Parathyroid adenoma (tissue), 2 donors: ENCODE data around the gene SHISA9.

Experiments
- H2AFZ ChIP-seq: fragments of 300-600 bp; sonication (generic); one replicate; pipeline ENCODE4 v1.7.0; 2017; ENCODE audit warnings: antibody characterized with exemption, mild to moderate bottlenecking
- H3K27ac ChIP-seq: fragments of 300-600 bp; sonication (generic); one replicate; pipeline ENCODE4 v1.7.0; 2017
- H3K27me3 ChIP-seq: fragments of 300-600 bp; sonication (generic); one replicate; pipeline ENCODE4 v1.7.0; 2017; ENCODE audit warnings: low read length; ENCODE audit not compliant: control insufficient read depth, insufficient read depth
- H3K36me3 ChIP-seq: fragments of 300-600 bp; sonication (generic); one replicate; pipeline ENCODE4 v1.7.0; 2017; ENCODE audit warnings: low read length; ENCODE audit not compliant: control insufficient read depth, insufficient read depth
- H3K4me1 ChIP-seq: fragments of 300-600 bp; sonication (generic); one replicate; pipeline ENCODE4 v1.7.0; 2017; ENCODE audit warnings: control low read depth
- H3K4me2 ChIP-seq: fragments of 300-600 bp; sonication (generic); one replicate; pipeline ENCODE4 v1.7.0; 2017; ENCODE audit warnings: low read length
- H3K4me3 ChIP-seq: fragments of 300-600 bp; sonication (generic); one replicate; pipeline ENCODE4 v1.7.0; 2017; ENCODE audit warnings: low read depth, low read length
- H3K79me2 ChIP-seq: fragments of 300-600 bp; sonication (generic); one replicate; pipeline ENCODE4 v1.7.0; 2017; ENCODE audit warnings: control low read depth
- H3K9ac ChIP-seq: fragments of 300-600 bp; sonication (generic); one replicate; pipeline ENCODE4 v1.7.0; 2017; ENCODE audit warnings: mild to moderate bottlenecking
- H3K9me3 ChIP-seq: fragments of 300-600 bp; sonication (generic); one replicate; pipeline ENCODE4 v1.7.0; 2017; ENCODE audit warnings: low read length; ENCODE audit not compliant: control insufficient read depth
- TF ChIP-seq, protein P1 (sequence below): fragments of 300-600 bp; sonication (generic); IDR thresholded peaks from one replicate; pipeline ENCODE4 v1.7.0; 2017; ENCODE audit warnings: antibody characterized with exemption, mild to moderate bottlenecking
- donor health status: primary hyperparathyroidism.

Gene SHISA9

DNA sequence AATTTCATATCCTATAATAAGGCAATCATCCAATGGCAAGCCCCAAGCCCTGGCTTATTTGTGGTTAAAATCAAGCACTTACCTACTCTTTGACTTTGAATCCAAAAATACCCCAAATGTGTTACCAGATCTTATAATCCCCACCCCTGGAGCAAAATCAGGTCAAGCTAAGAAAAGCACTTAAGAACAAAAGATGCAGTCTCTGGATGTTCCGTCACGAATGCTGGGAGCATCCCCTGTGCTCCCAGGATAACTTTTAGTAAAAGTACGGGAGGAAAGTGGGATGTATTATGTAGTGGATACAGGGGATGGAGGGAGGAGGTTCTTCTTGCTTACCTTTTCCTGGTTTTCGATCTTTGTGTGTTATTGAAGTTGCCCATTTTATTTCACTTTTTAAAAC lies 29.5 kb downstream of the SHISA9 start:
- H3K27me3 ChIP-seq, result no peaks in the 10 kb centered on the region

DNA sequence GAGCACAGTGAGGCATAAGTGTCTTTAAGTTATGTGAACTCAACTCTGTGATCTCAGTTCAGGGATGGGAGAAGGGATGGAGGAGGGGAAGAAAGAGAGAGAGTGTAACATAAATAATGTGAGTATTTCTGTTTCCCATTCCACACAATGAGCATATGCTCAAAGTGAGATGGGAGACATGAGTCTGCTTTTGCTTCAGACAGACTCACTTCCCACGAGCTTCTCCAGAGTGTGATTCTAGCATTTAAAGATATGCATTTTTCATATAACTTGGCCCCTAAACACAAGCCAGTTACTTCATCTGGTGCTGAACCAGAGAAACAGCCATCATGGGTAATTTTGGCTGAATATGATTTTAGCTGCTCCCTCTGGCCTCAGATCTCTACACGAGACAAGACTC lies 35.0 kb downstream of the SHISA9 start:
- H3K4me3 ChIP-seq, result no peak overlapping the region
- no peaks in the 10 kb centered on the region for H3K27me3 ChIP-seq
- H3K4me1 ChIP-seq, result no peaks in the 10 kb centered on the region
- H2AFZ ChIP-seq, result no peak overlapping the region
- no peak overlapping the region for H3K9ac ChIP-seq
- TF ChIP-seq, protein P1, sequence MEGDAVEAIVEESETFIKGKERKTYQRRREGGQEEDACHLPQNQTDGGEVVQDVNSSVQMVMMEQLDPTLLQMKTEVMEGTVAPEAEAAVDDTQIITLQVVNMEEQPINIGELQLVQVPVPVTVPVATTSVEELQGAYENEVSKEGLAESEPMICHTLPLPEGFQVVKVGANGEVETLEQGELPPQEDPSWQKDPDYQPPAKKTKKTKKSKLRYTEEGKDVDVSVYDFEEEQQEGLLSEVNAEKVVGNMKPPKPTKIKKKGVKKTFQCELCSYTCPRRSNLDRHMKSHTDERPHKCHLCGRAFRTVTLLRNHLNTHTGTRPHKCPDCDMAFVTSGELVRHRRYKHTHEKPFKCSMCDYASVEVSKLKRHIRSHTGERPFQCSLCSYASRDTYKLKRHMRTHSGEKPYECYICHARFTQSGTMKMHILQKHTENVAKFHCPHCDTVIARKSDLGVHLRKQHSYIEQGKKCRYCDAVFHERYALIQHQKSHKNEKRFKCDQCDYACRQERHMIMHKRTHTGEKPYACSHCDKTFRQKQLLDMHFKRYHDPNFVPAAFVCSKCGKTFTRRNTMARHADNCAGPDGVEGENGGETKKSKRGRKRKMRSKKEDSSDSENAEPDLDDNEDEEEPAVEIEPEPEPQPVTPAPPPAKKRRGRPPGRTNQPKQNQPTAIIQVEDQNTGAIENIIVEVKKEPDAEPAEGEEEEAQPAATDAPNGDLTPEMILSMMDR, result no peak
- no peaks in the 10 kb centered on the region for H3K36me3 ChIP-seq
- H3K9me3 ChIP-seq, result no peaks in the 10 kb centered on the region
- no peak overlapping the region for H3K27ac ChIP-seq
- no peaks in the 10 kb centered on the region for H3K79me2 ChIP-seq
- H3K4me2 ChIP-seq, result no peak overlapping the region

More for the DNA sequence above, 29.5 kb downstream of the SHISA9 start:
- no peak overlapping the region for H2AFZ ChIP-seq
- H3K4me1 ChIP-seq, result no peaks in the 10 kb centered on the region
- H3K27ac ChIP-seq, result no peak overlapping the region
- TF ChIP-seq, protein P1, result no peak
- no peaks in the 10 kb centered on the region for H3K36me3 ChIP-seq
- no peaks in the 10 kb centered on the region for H3K79me2 ChIP-seq
- no peaks in the 10 kb centered on the region for H3K9me3 ChIP-seq
- H3K4me2 ChIP-seq, result no peak overlapping the region
- no peak overlapping the region for H3K9ac ChIP-seq
- no peak overlapping the region for H3K4me3 ChIP-seq

GRCh38 chr16:12941896-12942295 lies 40.5 kb downstream of the SHISA9 start:
- Histone ChIP-seq H3K27me3 (no peaks in the 10 kb centered on the region), H3K79me2 (no peaks in the 10 kb centered on the region), H3K9ac (no peak overlapping the region), H3K4me3 (no peak overlapping the region), H3K27ac (no peak overlapping the region), H3K9me3 (no peaks in the 10 kb centered on the region), H3K4me2 (no peak overlapping the region), H2AFZ (no peak overlapping the region), H3K4me1 (no peaks in the 10 kb centered on the region), H3K36me3 (no peaks in the 10 kb centered on the region)
- TF ChIP-seq, protein P1, result no peak

- TF ChIP-seq, protein P1, result no peak
- no peaks in the 10 kb centered on the region for H3K27me3 ChIP-seq
Measured at GRCh38 chr16:12942861-12943260, 41.5 kb downstream of the SHISA9 start.

GRCh38 chr16:12944300-12944699 lies 42.9 kb downstream of the SHISA9 start:
- Histone ChIP-seq H2AFZ (no peak overlapping the region), H3K9ac (no peak overlapping the region), H3K4me2 (no peak overlapping the region), H3K9me3 (no peaks in the 10 kb centered on the region), H3K27me3 (no peaks in the 10 kb centered on the region), H3K36me3 (no peaks in the 10 kb centered on the region), H3K79me2 (no peaks in the 10 kb centered on the region), H3K4me1 (no peaks in the 10 kb centered on the region), H3K27ac (no peak overlapping the region), H3K4me3 (no peak overlapping the region)
- TF ChIP-seq, protein P1, result no peak

More at GRCh38 chr16:12942861-12943260, 41.5 kb downstream of the SHISA9 start:
- H3K4me2 ChIP-seq, result no peak overlapping the region
- H2AFZ ChIP-seq, result no peak overlapping the region
- H3K36me3 ChIP-seq, result no peaks in the 10 kb centered on the region
- no peak overlapping the region for H3K27ac ChIP-seq
- H3K9ac ChIP-seq, result no peak overlapping the region
- H3K4me3 ChIP-seq, result no peak overlapping the region
- H3K4me1 ChIP-seq, result no peaks in the 10 kb centered on the region
- no peaks in the 10 kb centered on the region for H3K9me3 ChIP-seq
- H3K79me2 ChIP-seq, result no peaks in the 10 kb centered on the region
